MCF 10A (cell line): ENCODE data around the gene CAGE1. TPM values are rescaled to one million over a fixed set of nuclear protein-coding genes. Genes with fewer than 3 reads are reported as not detected.
"Not testable (repeated sequence)": the region's sequence is repeated elsewhere in the genome, so short reads cannot be mapped to it uniquely, and the experiment has no call there.

ENCODE experiments used
- BruUV-seq: library from RNA; stranded (reverse); fragments of 400-500 nt; replicated peaks from 2 replicates; lab custom pipeline; 2021; lab: Mats Ljungman, UMichigan
- CTCF ChIA-PET: fragments of 300-600 bp; sonication (Branson Sonifier 250); formaldehyde crosslinking; extraction: SDS; loops from one replicate; lab custom pipeline; 2021; ENCODE audit warnings: antibody characterized with exemption, inconsistent platforms; lab: Yijun Ruan, JAX
- POLR2A ChIA-PET: fragments of 300-600, 350-650 bp; sonication (Branson Sonifier 250); formaldehyde crosslinking; extraction: SDS; loops from one replicate; lab custom pipeline; 2020; ENCODE audit warnings: antibody characterized with exemption, inconsistent platforms; lab: Yijun Ruan, JAX
- DNase-seq: peaks from one replicate; pipeline ENCODE4 v3.0.0-alpha.2; 2018; ENCODE audit not compliant: unreplicated experiment
- H3K27ac Mint-ChIP-seq: one replicate; pipeline ENCODE4 v1.8.0; 2022; ENCODE audit warnings: mild to moderate bottlenecking, low read depth, mixed read lengths; ENCODE audit not compliant: unreplicated experiment
- H3K27me3 Mint-ChIP-seq: one replicate; pipeline ENCODE4 v1.8.0; 2022; ENCODE audit warnings: mixed read lengths; ENCODE audit not compliant: insufficient read depth, unreplicated experiment
- H3K36me3 Mint-ChIP-seq: one replicate; pipeline ENCODE4 v1.8.0; 2022; ENCODE audit warnings: mild to moderate bottlenecking, moderate library complexity, mixed read lengths; ENCODE audit not compliant: insufficient read depth, unreplicated experiment
- H3K4me1 Mint-ChIP-seq: one replicate; pipeline ENCODE4 v1.8.0; 2022; ENCODE audit warnings: mixed read lengths; ENCODE audit not compliant: insufficient read depth, unreplicated experiment
- H3K4me3 Mint-ChIP-seq: one replicate; pipeline ENCODE4 v1.8.0; 2022; ENCODE audit warnings: mild to moderate bottlenecking, moderate library complexity, mixed read lengths; ENCODE audit not compliant: unreplicated experiment
- H3K9me3 Mint-ChIP-seq: one replicate; pipeline ENCODE4 v1.8.0; 2022; ENCODE audit warnings: mixed read lengths; ENCODE audit not compliant: unreplicated experiment
- CTCF ChIP-seq: fragments of 200-600 bp; IDR thresholded peaks from one replicate; pipeline ENCODE4 v1.8.0; 2022; ENCODE audit warnings: antibody characterized with exemption, mild to moderate bottlenecking; ENCODE audit not compliant: unreplicated experiment
- intact Hi-C: fragments of 100-400 bp; cut with micrococcal nuclease; formaldehyde crosslinking; loops from 2 replicates; pipeline ENCODE4 v1.14.1; 2022
- total RNA-seq: library from RNA; stranded (reverse); gene quantifications from 2 replicates; pipeline ENCODE4 v1.2.3, GENCODE V29; 2022

CAGE1 gene
- total RNA-seq, 1 experiment from 2014 or later = 0.33 TPM

GRCh38 chr6:7317538-7317937 is 72.0 kb downstream of the CAGE1 start:
- no peak for TF ChIP-seq CTCF
- no TSS peak for BruUV-seq
- Mint-ChIP-seq H3K9me3 (no peaks in the 10 kb centered on the region), H3K27me3 (no peaks in the 10 kb centered on the region), H3K4me1 (peaks cover under 1% of the 10 kb centered on the region), H3K4me3 (no peak overlapping the region), H3K36me3 (peaks cover 6% of the 10 kb centered on the region), H3K27ac (no peak overlapping the region)
- intact Hi-C loops = no loop called here
- ChIA-PET POLR2A (no interaction called here), CTCF (no interaction called here)
- DNase-seq = no peak

- no peak for TF ChIP-seq CTCF
- no peak overlapping the region for H3K4me3 Mint-ChIP-seq
- no peaks in the 10 kb centered on the region for H3K27me3 Mint-ChIP-seq
- no TSS peak for BruUV-seq
- no peak overlapping the region for H3K27ac Mint-ChIP-seq
- H3K9me3 Mint-ChIP-seq = no peaks in the 10 kb centered on the region
- DNase-seq = no peak
- intact Hi-C loops = no loop called here
- ChIA-PET POLR2A (interaction anchor here (0.6 to 5.7 kb wide), 3 partner anchors 54 to 85 kb away, joined by 3 to 114 read pairs (median 5); partner anchors contain the start of genes CAGE1 and RIOK1), CTCF (interaction anchor here (0.6 kb wide), 1 partner anchor 301 kb away, joined by 3 read pairs; no protein-coding TSS in a partner anchor)
- H3K4me1 Mint-ChIP-seq = no peaks in the 10 kb centered on the region
- H3K36me3 Mint-ChIP-seq = peaks cover 7% of the 10 kb centered on the region
Measured at GRCh38 chr6:7316658-7317533, 72.6 kb downstream of the CAGE1 start.

- intact Hi-C loops = no loop called here
- no peak overlapping the region for H3K27ac Mint-ChIP-seq
- peaks cover 7% of the 10 kb centered on the region for H3K36me3 Mint-ChIP-seq
- no peaks in the 10 kb centered on the region for H3K4me1 Mint-ChIP-seq
- BruUV-seq = no TSS peak
- no peaks in the 10 kb centered on the region for H3K9me3 Mint-ChIP-seq
- no peak overlapping the region for H3K4me3 Mint-ChIP-seq
- H3K27me3 Mint-ChIP-seq = no peaks in the 10 kb centered on the region
- CTCF ChIA-PET = interaction anchor here (0.6 kb wide), 1 partner anchor 302 kb away, joined by 3 read pairs; no protein-coding TSS in a partner anchor
- DNase-seq = no peak
- POLR2A ChIA-PET = interaction anchor here (0.7 to 5.7 kb wide), 2 partner anchors 39 to 75 kb away, joined by 6 to 114 read pairs; partner anchors contain the start of genes CAGE1 and RIOK1
- TF ChIP-seq CTCF = no peak
Measured at GRCh38 chr6:7315948-7316365, 73.6 kb downstream of the CAGE1 start.

GRCh38 chr6:7315087-7315947 is 74.2 kb downstream of the CAGE1 start:
- BruUV-seq, intact Hi-C loops, DNase-seq, H3K4me1 Mint-ChIP-seq, H3K27me3 Mint-ChIP-seq, CTCF ChIA-PET, H3K27ac Mint-ChIP-seq, H3K36me3 Mint-ChIP-seq, H3K9me3 Mint-ChIP-seq, H3K4me3 Mint-ChIP-seq: not testable (repeated sequence)
- POLR2A ChIA-PET = interaction anchor here (0.6 to 5.7 kb wide), 3 partner anchors 40 to 877 kb away, joined by 3 to 114 read pairs (median 6); partner anchors contain the start of genes CAGE1 and RIOK1
